ENCODE data around the gene CHN2. TPM values are rescaled to one million over a fixed set of nuclear protein-coding genes. Genes with fewer than 3 reads are reported as not detected.

The CHN2 gene
- total RNA-seq, 1 experiment from 2014 or later = 0.15 TPM

- H3K27ac ChIP-seq (ENCODE audit: low read length) = no peak overlapping the region
- in situ Hi-C loops (cut with HindIII; ENCODE audit: low pct_unique_long_range_greater_than_20kb, low sequenced_read_pairs) (no loop called here), intact Hi-C loops (cut with micrococcal nuclease; ENCODE audit: unreplicated experiment) (no loop called here)
- H3K4me1 ChIP-seq (ENCODE audit: control insufficient read depth, insufficient read depth, low read length) = no peaks in the 10 kb centered on the region
- TF ChIP-seq SIN3A (IDR thresholded peaks at IDR 0.05; ENCODE audit: borderline replicate concordance, insufficient read depth, low read depth, low read length) (no peak), TCF7L2 (IDR thresholded peaks at IDR 0.05; ENCODE audit: low read depth, low read length) (no peak), REST (IDR thresholded peaks at IDR 0.05; ENCODE audit: insufficient read depth in 1 of 2, low read depth in 2 of 2, low read length in 1 of 2) (no peak), POLR2AphosphoS5 (IDR thresholded peaks at IDR 0.05; ENCODE audit: low read depth, low read length) (no peak), CTCF (IDR thresholded peaks at IDR 0.05) (no peak)
- H3K36me3 ChIP-seq (ENCODE audit: control insufficient read depth, insufficient read depth, low read length) = no peaks in the 10 kb centered on the region
- POLR2A ChIA-PET = no interaction called here
- CTCF ChIA-PET = no interaction called here
- no peaks in the 10 kb centered on the region for H3K9me3 ChIP-seq (ENCODE audit: control insufficient read depth, insufficient read depth, low read depth, low read length)
- BruUV-seq (replicated peaks) = no TSS peak
- H3K27me3 ChIP-seq (ENCODE audit: control insufficient read depth, insufficient read depth, low read length) = peaks cover 6% of the 10 kb centered on the region
- ATAC-seq (no peak), DNase-seq (ENCODE audit: low read depth, low spot score) (no peak)
- no peak overlapping the region for H3K4me3 ChIP-seq (ENCODE audit: low read depth in 2 of 2, low read length in 2 of 2)
Measured at GRCh38 chr7:29229946-29230345, 35.4 kb downstream of the CHN2 start.

- DNase-seq (ENCODE audit: low read depth, low spot score) (no peak), ATAC-seq (no peak)
- peaks cover 3% of the 10 kb centered on the region for H3K27me3 ChIP-seq (ENCODE audit: control insufficient read depth, insufficient read depth, low read length)
- CTCF ChIA-PET = no interaction called here
- H3K4me3 ChIP-seq (ENCODE audit: low read depth in 2 of 2, low read length in 2 of 2) = no peak overlapping the region
- H3K9me3 ChIP-seq (ENCODE audit: control insufficient read depth, insufficient read depth, low read depth, low read length) = no peaks in the 10 kb centered on the region
- no peaks in the 10 kb centered on the region for H3K4me1 ChIP-seq (ENCODE audit: control insufficient read depth, insufficient read depth, low read length)
- no TSS peak for BruUV-seq (replicated peaks)
- H3K27ac ChIP-seq (ENCODE audit: low read length) = no peak overlapping the region
- intact Hi-C loops (cut with micrococcal nuclease; ENCODE audit: unreplicated experiment) (no loop called here), in situ Hi-C loops (cut with HindIII; ENCODE audit: low pct_unique_long_range_greater_than_20kb, low sequenced_read_pairs) (no loop called here)
- TF ChIP-seq REST (IDR thresholded peaks at IDR 0.05; ENCODE audit: insufficient read depth in 1 of 2, low read depth in 2 of 2, low read length in 1 of 2) (no peak), SIN3A (IDR thresholded peaks at IDR 0.05; ENCODE audit: borderline replicate concordance, insufficient read depth, low read depth, low read length) (no peak), CTCF (IDR thresholded peaks at IDR 0.05) (no peak), POLR2AphosphoS5 (IDR thresholded peaks at IDR 0.05; ENCODE audit: low read depth, low read length) (no peak), TCF7L2 (IDR thresholded peaks at IDR 0.05; ENCODE audit: low read depth, low read length) (no peak)
- H3K36me3 ChIP-seq (ENCODE audit: control insufficient read depth, insufficient read depth, low read length) = no peaks in the 10 kb centered on the region
- POLR2A ChIA-PET = no interaction called here
Measured at GRCh38 chr7:29230871-29231345, 36.3 kb downstream of the CHN2 start.

All from Panc1 (cell line).